Suppressor macrophage treated with lipopolysaccharide for 1 hour (primary cell): Measurements from ENCODE around the gene RMND5A.
A peak's percentile ranks its signal among the peaks of the same experiment; 100 is the strongest.
"Not testable (repeated sequence)": the region's sequence is repeated elsewhere in the genome, so short reads cannot be mapped to it uniquely, and the experiment has no call there.

Source experiments
- DNase-seq, 3 donors: peaks; one replicate each; pipeline ENCODE4 v3.0.0-alpha.2; 2020 to 2022

Gene RMND5A, protein sequence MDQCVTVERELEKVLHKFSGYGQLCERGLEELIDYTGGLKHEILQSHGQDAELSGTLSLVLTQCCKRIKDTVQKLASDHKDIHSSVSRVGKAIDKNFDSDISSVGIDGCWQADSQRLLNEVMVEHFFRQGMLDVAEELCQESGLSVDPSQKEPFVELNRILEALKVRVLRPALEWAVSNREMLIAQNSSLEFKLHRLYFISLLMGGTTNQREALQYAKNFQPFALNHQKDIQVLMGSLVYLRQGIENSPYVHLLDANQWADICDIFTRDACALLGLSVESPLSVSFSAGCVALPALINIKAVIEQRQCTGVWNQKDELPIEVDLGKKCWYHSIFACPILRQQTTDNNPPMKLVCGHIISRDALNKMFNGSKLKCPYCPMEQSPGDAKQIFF

DNA sequence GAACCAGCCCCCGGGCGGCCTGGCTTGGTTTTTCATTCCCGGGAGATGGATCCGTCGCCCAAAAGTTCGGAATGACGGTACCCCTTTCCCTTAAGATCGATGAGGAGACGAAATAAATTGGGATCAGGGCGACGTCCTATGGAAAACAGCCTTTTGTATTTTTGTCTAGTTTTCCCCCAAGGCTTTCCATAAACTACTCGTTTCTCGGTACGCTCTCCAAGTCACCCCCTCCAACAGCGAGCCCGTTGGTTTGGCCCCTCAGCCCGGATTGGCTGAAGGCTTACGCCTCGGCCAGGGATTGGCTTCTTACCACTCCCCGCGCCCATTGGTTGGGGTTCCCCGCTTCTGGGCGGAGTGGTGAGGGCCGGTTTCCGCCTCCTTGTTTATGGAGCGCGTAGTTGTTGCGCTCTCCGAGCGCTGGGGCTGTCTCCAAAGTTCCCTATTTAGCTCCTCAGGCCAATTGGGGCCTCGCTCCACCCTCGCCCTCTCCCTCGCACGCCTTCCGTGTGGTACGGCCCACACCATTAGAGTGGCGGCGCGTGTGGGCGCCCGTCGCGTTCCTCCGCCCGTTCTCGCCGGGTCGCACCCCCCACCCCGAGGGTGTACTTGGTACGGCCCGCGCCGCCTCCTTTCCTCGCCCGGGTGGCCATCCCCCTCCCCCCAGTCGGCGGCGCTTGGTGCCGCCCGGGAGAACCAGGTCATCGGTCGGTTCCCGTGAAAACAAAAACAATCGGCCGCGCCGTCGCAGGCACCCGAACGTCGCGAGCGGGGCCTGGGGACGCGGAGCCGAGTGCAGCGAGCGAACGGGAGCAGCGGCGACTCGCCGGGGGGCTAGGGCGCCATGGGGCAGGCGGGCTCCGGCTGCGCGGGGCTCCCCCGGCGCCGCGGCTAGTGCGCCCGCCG, at the start of gene RMND5A:
Gene RMND5A (plus strand): TSS at position 655 of the 903 bp plus-strand sequence. CDS start 377 bp downstream, outside the sequence.
- DNase-seq, result peak; percentile 89 to 95 (median 91)

DNA sequence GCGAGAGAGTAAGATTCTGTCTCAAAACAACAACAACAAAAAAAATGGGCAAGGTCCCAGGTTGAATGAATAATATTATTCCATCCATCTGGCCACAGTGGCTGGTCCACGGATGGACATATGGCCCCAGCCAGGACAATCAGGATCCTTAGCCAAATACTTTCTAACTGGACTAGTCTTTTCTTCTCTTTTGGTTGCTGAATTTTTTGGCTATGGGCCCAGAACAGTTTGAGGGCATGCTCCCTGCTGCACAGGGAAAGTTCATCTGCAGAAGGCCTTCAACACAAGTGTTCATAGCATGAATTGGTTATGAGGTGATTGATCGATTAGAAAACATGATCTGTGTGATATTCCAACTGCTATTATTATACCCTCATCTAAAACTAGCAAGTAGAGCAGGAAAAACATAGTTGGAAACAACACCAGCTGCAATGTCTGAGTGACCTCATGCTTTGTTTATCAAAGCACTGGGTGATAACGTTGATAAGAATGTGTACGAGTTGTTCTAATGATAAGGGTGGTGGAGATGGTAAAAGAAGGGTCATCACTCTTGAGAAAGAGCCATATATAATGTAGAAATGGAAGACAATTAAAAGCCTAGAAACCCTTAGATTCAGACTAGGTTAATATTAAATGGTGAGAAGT, 48.6 kb upstream of the RMND5A start:
- DNase-seq, result no peak

DNA sequence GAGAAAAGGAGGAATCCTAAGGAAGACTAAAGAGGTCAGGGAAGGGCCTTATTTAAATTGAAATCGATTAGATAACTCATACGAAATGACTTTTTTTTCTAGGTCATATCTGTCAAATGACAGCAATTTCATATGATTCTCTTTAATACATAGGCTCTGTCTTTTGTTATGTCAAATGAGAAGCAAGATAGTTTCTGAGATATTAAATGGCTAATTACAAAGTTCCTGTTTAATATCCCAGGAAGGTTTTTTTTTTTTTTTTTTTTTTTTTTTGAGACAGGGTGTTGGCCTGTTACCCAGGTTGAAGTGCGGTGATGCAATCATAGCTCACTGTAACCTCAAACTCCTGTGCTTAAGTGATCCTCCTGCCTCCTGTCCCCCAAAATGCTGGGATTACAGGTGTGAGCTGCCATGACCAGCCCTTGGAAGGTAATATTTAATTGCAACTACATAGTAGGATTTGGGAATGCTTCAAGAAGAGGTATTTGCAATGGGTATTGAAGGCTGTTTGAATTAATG, 48.0 kb upstream of the RMND5A start:
- DNase-seq, result no peak

DNA sequence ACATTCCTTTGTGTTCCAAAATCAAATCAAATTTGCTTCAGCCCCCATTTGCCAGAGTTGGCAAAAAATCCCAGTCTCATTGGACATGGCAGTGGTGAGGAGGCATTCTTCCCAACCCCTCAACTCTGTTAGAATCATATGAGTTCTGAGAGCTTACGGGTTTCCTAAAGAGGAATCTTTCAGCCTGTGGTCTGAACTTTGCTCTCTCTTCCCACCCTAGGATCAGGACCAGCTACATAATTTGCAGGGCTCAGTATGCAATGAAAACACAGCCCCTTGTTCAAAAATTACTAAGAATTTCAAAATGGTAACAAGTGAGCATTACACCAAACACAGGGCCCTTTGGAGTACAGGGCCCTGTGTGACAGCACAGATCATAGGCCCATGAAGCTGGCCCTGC, 47.1 kb upstream of the RMND5A start:
- DNase-seq, result no peak

DNA sequence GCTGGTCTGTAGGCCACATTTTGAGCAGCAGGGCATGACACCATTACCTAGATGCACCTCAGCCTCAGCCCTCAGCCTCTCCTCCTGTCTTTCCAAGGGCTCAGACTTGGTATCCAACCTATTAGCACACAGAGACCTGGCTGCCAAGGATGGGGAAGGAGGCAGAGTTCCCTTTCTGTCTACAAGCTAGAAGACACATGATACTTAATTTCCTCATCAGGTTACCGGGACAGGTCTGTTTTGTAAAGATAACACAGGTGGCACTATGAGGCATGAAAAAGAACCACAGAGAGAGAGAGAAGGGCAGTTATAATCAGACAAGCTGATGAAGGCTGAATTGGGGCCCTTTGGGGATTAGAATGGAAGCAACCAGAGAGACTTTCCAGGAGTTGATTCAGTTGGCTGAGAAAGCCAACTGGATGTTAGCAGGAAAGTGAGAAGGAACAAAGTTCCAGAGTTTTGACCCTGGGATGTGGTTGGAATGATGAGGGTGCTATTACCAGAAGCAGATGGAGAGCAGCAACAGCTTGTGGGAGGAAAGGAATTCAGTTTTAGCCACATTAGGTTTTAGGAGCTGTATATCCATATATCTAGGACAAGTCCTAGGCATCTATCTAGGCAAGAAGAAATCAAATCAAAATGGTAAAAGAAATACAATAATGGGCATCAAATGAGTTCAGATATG, 46.0 kb upstream of the RMND5A start:
- DNase-seq, result no peak

DNA sequence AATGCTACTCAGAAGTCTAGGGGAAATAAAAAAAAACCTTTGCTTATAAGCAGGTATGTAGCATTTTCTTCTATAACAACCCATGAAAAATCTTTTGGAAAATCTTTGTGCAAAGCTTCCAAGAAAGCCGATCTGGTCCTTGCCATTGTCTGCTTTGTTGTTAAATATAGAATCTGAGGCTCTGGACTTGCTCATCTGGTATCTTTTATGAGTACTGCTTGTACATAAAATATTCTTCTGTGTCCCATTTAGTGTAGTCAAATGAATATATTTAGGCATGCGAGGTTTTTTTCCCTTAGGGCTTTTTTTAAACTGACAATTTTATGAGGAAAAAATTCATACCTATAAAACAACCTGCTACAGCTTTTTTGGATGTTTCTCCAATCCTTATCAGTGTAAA, 45.0 kb upstream of the RMND5A start:
- no peak for DNase-seq

DNA sequence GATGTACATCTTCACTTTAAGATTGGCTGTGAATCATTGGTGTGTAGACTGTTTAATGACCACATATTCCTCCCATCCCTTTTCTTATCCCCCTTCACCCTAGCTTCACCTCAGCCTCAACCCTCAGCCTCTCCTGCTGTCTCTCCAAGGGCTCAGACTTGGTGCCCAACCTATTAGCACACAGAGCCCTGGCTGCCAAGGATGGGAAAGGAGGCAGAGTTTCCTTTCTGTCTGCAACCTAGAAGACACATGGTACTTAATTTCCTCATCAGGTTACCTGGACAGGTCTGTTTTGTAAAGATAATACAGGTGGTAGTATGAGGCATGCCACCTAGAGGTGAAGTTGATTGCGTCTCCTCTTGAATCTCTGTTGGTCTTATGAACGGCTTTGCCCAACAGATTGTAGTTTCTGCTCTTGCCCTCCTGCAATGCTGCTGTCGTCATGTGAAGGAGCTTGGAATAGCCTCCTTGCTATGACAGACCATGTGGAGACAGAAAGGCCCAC, 44.5 kb upstream of the RMND5A start:
- DNase-seq, result no peak

DNA sequence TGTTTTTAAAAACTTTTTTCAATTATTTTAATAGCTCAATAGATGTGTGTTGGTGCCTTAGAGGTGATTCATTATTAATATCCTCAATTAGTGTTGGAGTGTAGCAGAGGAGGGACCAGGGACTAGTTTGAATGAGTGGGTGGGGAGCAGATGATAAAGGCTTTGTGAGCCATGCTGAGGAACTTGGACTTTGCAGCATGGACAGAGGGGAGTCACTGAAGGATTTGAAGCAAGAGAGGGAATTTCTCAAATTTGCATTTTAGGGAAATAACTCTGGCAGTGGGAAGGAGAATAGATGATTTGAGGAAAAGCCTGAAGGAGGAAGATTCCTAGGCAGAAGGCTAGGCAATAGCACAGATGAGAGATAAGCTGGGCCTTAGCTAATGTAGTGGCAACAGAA, 42.3 kb upstream of the RMND5A start:
- DNase-seq, result peak; percentile 71 to 76 (median 74)

DNA sequence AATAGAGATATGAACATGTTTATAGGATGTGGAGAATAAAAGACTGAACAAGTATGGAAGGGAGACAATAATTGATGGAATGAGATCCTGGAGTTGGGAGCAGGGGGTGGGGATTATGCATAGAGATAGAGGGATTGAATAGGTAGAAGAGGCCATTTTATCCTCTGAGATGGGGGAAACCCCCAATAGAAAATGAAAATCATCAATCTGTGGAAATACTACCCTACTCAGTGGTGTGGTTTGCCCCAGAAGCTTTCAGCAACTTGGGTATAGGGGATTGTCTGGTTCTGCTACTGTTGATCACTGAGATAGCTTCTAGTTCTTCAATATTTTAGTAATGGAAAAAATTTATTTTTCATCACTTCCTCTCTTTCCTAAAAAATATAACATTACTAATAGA, 41.1 kb upstream of the RMND5A start:
- no peak for DNase-seq

DNA sequence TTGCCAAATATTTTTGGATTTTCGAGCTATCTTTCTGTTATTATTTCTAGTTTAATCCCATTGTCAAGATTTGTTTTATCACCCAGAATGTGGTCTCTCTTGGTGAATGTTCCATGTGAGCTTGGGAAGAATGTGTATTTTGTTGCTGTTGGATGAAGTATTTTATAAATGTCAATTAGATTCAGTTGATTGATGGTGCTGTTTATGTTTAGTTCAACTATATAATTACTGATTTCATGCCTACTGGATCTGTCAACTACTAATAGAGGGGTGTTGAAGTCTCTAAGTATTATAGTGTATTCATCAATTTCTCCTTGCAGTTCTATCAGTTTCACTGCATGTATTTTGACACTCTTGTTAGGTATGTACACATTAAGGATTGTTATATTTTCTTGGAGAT, 34.7 kb upstream of the RMND5A start:
- DNase-seq, result no peak

DNA sequence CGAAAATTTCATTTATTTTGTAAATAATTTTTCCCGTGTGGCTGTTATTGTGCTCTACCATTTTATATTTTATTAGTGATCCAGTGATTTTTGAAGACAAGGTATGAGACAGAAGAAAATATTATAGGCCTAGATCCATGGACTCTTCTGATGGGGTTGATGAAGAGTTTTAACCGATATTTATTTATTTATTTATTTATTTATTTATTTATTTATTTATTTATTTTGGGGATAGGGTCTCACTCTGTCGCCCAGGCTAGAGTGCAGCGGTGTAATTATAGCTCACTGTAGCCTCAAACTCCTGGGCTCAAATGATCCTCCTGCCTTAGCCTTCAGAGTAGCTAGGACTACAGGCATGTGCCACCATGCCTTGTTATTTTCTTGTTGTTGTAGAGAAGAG, 33.6 kb upstream of the RMND5A start:
- no peak for DNase-seq

DNA sequence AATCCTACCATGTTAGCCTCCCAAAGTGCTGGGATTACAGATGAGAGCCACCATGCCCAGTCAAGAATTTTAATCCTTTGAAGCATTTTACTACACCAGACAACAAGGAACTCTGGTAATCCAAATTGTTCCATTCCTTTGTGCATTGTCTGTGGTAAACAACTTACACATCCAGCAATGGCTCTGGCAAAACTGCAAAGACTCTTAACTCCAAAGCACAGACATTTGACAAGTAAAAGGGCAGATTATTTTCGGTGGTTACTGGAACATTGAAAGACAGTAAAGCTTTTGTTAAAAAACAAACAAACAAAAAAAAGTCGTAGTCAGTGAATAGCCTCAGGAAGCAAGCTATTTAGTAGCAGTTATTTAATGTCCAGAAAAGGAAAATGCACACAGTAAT, 33.2 kb upstream of the RMND5A start:
- no peak for DNase-seq

DNA sequence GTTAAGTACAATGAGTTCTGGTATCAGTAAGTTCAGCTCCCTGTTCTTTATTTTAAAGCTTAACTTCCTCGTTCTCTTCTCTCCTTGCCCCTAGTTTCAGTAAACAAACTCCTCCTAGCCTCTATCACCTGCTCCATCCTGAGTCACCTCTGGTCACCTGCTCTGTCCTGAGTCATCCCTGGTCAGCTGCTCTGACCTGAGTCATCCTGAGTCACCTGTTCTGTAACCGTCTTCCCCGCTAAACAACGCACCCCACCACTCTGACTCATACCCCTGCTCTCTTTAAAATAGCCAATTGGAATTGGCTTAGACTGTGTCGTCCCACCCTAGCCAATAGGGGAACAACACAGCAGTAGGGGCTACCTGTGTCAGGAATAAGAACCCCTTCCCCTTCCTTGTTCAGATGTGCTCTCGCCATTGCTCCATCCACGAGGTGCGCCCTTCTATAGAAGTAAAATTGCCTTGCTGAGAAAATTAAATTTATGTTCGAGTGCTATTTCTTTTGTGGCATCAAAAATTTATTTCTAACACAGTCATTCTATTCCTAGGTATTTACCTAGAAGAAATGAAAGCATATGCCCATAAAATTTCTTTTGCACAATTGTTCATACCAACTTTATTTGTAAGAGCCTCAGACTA, 24.9 kb upstream of the RMND5A start:
- DNase-seq, result peak in 1 of 3 donors; percentile 6

DNA sequence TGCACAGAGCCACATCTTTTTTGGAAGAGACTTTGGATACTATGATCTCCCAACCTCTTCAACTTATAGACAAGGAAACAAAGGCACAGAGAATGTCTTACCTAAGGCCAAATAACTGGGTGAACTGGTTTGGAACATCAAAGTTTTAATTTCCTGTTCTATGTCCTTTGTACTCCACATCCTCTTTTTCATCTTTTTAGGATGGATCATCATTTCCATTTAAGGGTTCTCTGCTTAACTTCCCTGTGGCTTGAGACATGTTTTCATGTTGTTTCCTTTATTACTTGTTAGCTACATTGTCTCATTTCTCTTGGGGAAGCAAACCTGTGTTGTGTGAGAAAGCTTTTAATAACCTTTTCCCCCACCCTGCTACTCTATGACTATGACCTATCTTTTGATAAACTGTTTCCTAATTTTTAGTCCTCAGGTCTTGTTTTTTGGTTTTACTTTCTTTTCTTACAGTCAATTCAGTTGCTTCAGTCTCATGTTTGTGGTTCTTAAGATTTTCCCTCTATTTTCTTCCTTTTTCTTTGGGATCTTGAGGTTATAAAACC, 22.5 kb upstream of the RMND5A start:
- DNase-seq, result peak; percentile 7 to 40 (median 39)

DNA sequence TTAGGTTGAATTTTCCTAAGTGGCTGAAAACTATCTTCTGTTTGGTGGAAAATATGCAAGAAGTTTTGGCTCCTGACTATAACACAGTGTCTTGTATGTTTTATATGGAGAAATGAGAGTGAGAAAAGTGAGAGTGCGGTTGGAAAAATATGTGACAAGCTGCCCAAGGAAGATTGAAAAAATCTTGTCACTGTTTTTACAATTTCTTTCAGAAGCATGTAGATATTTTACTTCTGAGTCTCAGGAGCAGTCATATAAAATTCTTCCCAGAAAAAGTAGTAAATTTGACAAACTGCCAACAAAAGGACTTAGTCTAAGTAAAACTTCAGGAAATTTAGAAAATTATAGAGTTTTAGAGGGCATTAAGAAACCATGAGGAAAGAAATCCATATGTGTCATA, 19.4 kb upstream of the RMND5A start:
- no peak for DNase-seq

DNA sequence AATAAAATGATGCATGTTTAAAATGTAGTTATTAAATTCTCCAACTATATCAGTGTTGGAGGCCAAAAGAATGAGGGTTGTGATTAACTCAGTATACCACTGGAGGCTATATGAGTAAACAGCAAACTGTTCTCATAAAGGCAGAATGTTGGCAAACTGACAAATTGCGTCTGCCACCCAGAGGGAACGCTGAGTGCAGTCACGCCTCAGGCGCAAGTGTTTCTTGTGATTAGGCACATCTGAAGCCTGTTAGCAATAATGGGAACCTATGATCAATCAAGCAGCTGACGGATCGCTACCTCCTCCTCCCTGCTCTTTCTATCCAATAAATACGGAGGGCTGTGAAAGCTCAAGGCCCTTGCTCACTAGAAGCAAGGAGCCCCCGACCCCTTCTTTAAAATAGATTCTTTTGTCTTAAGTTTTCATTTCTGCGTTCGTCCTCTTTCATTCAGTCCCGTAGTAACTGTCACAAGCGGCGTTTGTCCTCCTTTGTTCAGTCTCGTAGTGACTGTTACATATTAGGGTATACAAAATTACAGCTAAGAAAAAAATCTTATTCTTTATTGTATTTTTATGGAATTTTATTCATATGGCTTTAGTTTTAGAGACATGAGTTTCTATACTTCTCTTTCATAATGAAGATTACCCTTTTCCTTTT, 16.3 kb upstream of the RMND5A start:
- DNase-seq, result no peak

DNA sequence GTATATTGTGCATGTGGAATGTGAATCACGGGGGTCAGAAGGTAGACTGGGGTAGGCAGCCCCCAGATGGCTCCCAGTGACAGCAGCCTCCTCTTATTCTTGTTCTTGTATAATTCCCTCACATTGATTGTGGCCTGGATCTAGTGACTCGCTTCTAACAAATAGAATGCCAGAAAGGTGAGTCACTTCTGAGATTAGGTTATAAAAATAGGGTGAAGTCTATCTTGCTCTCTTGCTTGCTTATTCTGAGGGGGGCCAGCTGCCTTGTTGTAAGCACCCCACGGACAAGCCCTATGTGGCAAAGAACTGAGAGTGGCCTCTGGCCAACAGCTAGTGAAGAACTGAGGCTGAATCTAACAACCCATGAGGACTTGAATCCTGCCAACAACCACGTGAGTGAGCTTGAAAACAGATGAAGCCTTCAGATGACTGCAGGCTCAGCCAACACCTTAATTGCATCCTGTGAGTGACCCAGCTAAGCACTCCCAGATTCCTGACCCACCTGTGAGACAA, 15.6 kb upstream of the RMND5A start:
- DNase-seq, result no peak

DNA sequence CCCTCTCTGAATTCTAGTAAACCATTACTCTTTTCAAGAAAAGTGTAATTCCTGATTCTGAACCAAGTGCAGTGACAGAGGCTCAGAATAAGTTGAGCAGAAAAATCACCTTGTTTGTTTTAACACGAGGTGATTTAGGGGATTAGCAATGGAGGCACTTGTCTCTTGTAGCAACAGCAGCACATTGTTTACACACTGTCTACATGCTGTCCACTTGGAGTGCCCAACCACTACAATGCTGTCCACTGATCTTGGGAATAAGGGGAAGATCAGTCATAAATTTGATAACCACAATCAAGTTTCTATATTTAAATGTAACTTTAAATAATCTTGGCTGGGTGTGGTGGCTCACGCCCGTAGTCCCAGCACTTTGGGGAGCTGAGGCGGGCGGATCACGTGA, 13.9 kb upstream of the RMND5A start:
- DNase-seq, result no peak

DNA sequence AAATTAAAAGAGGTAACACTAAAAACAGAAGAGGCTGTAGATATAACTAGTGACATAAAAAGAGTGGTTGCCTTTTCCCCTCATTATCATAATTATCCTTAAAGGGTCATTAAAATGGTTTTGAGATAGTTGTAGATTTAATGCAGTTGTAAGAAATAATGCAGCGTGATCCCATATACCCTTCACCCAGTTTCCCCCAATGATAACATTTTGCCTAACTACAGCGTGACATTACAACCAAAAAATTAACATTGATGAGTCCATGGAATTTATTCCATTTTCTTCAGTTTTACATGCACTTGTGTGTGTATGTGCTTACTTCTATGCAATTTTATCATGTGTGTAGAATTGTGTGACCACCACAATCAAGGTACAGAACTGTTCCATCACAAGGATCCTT, 13.2 kb upstream of the RMND5A start:
- DNase-seq, result no peak

DNA sequence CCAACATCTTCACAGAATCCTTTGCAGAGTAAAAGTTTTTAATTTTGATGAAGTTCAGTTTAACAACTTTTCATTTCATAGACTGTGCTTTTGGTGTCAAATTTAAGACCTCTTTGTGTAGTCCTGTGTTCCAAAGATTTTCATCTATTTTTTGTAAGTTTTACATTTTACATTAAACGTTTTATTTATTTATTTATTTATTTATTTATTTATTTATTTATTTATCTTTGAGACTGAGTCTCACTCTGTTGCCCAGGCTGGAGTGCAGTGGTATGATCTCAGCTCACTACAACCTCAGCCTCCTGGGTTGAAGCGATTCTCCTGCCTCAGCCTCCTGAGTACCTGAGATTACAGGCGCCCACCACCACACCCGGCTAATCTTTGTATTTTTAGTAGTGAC, 12.0 kb upstream of the RMND5A start:
- DNase-seq, result not testable (repeated sequence)
